Cardiac muscle cell (in vitro differentiated cells and primary cell): ENCODE measurements around the gene QSOX2. TPM values are rescaled to one million over a fixed set of nuclear protein-coding genes. Genes with fewer than 3 reads are reported as not detected.

ENCODE experiments used
- DNase-seq, 2 donors: peaks; one replicate each; pipeline versions ENCODE4 v3.0.0 to v3.0.0-alpha.2; 2010 to 2017; ENCODE audit warnings: low read depth in 1 of 2, low spot score in 1 of 2
- H3K27ac ChIP-seq: fragments of 200-600 bp; sonication (generic); 2 replicates; pipeline ENCODE4 v1.5.1; 2016
- H3K27me3 ChIP-seq: fragments of 200-600 bp; sonication (generic); 2 replicates; pipeline ENCODE4 v1.6.0; 2016; ENCODE audit warnings: control low read depth
- H3K36me3 ChIP-seq: fragments of 200-600 bp; sonication (generic); 2 replicates; pipeline ENCODE4 v1.5.1; 2016; ENCODE audit warnings: control low read depth
- H3K4me1 ChIP-seq: fragments of 200-600 bp; sonication (generic); 2 replicates; pipeline ENCODE4 v1.8.1; 2017; ENCODE audit warnings: low read depth, mild to moderate bottlenecking, mixed run types
- H3K4me3 ChIP-seq: fragments of 200-600 bp; sonication (generic); 2 replicates; pipeline ENCODE4 v1.5.1; 2016; ENCODE audit warnings: mild to moderate bottlenecking
- H3K9me3 ChIP-seq: fragments of 200-600 bp; sonication (generic); 2 replicates; pipeline ENCODE4 v1.5.1; 2017; ENCODE audit warnings: low read depth, mild to moderate bottlenecking, control low read depth
- polyA plus RNA-seq: library from polyadenylated mRNA; unstranded; fragments of >200 nt; fragmentation: Nextera tagmentation; extraction: Ambion mirVana; gene quantifications from 2 replicates; pipeline ENCODE4 v1.2.1, GENCODE V29; 2016
- total RNA-seq: library from RNA; depleted of rRNA; stranded (reverse); fragments of >200 nt; gene quantifications from 2 replicates; pipeline ENCODE4 v1.2.3, GENCODE V29; 2016
- TF ChIP-seq, protein P1 (sequence below): IDR thresholded peaks from 2 replicates; pipeline ENCODE4 v1.5.1; 2012; ENCODE audit warnings: low read depth, mild to moderate bottlenecking, low read length

Gene QSOX2
- total and polyA plus RNA-seq, 2 experiments from 2014 or later: 1.7 to 10.5 TPM

DNA sequence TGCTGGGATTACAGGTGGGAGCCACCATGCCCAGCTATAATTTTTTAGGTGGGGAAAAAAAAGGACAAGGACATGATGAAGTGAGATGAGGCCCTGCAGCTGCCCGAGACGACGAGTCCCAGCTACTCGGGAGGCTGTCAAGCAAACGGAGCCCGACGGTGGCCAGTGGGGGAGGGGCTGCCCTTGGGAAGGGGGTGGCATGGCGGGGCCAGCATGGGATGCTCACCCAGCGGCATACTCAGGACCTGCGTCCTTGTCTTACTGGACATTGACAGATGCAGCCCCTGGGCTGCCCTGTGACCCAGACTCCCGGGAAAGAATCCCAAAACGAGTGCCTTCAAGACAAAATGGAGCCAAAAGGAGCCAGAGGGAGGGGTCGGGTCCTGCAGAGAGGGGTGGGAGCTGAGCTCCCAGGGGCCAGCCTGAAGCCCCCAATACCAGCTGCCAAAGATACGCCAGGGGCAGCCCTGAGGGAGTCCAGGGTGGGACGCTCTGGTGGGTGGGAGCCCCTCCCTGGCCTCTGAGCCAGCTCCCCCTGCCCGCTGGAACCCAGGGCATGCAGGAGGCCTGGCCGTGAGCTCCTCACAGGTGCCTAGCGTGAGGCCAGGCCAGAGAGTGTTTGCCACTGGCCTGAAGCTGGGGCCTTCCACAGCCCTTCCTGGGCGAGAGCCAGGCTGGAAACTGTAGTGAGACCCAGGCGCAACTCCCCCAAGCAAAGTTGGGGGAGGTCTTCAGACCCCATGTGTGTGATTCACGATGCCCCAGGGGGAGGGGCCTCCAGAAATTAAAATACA is 42.5 kb upstream of the QSOX2 start:
- Histone ChIP-seq H3K27me3 (no peaks in the 10 kb centered on the region), H3K9me3 (no peaks in the 10 kb centered on the region), H3K27ac (no peak overlapping the region), H3K36me3 (no peaks in the 10 kb centered on the region), H3K4me3 (no peak overlapping the region), H3K4me1 (peaks cover 6% of the 10 kb centered on the region)
- TF ChIP-seq, protein P1, sequence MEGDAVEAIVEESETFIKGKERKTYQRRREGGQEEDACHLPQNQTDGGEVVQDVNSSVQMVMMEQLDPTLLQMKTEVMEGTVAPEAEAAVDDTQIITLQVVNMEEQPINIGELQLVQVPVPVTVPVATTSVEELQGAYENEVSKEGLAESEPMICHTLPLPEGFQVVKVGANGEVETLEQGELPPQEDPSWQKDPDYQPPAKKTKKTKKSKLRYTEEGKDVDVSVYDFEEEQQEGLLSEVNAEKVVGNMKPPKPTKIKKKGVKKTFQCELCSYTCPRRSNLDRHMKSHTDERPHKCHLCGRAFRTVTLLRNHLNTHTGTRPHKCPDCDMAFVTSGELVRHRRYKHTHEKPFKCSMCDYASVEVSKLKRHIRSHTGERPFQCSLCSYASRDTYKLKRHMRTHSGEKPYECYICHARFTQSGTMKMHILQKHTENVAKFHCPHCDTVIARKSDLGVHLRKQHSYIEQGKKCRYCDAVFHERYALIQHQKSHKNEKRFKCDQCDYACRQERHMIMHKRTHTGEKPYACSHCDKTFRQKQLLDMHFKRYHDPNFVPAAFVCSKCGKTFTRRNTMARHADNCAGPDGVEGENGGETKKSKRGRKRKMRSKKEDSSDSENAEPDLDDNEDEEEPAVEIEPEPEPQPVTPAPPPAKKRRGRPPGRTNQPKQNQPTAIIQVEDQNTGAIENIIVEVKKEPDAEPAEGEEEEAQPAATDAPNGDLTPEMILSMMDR: no peak
- no peak for DNase-seq

DNA sequence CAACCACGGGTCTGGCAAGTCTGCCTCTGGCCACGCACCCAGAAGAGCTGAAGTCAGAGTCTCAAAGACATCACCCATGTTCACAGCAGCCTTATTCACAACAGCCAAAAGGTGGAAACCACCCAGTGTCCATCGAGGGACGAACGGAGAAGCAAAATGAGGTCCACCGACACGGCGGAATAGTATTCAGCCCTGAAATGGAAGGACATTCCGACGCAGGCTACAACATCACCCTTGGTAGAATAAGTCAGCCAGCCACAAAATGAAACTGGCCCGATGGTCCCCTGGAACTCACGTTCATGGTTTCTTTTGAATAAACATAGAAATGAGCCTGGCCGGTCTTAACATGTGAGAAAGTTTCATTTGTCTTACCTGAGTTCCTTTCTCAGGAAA is 41.4 kb upstream of the QSOX2 start:
- no peak for DNase-seq

DNA sequence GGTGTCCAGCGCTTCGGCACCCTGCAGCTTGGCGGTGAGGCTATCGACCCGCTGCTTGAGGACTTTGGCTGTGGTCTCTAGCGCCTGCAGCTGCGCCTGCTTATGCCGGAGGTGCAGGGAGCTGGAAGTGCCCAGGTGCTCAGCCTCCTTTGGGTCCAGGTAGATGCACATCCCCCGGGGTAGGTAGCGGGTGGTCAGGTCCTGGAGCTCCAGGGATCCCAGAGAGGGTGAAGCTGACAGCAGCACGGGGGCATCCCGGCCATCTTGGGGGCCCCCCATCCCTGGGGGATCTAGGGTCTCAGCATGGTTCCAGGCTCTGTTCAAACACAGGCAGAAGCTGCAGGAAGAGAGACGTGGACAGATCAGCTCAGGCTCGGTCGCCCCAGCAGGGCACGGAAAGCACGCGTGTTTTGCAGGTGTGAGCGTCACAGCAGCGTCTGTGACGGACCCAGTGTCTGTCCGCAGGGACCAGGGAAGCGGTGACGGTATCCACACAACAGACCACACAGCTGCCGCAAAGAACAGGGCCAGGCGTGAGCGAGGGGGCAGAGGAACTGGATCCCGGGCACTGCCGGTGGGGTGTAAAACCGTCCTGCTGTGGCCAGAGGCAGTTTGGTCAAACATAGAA is 40.9 kb upstream of the QSOX2 start:
- no peak overlapping the region for H3K4me3 ChIP-seq
- DNase-seq: no peak
- H3K4me1 ChIP-seq: peaks cover 6% of the 10 kb centered on the region
- no peaks in the 10 kb centered on the region for H3K9me3 ChIP-seq
- H3K27me3 ChIP-seq: no peaks in the 10 kb centered on the region
- no peak overlapping the region for H3K27ac ChIP-seq
- TF ChIP-seq, protein P1: no peak
- no peaks in the 10 kb centered on the region for H3K36me3 ChIP-seq

More for the DNA sequence above, 41.4 kb upstream of the QSOX2 start:
- Histone ChIP-seq H3K9me3 (no peaks in the 10 kb centered on the region), H3K4me3 (no peak overlapping the region), H3K4me1 (peaks cover 6% of the 10 kb centered on the region), H3K27ac (no peak overlapping the region), H3K36me3 (no peaks in the 10 kb centered on the region), H3K27me3 (no peaks in the 10 kb centered on the region)
- TF ChIP-seq, protein P1: no peak

DNA sequence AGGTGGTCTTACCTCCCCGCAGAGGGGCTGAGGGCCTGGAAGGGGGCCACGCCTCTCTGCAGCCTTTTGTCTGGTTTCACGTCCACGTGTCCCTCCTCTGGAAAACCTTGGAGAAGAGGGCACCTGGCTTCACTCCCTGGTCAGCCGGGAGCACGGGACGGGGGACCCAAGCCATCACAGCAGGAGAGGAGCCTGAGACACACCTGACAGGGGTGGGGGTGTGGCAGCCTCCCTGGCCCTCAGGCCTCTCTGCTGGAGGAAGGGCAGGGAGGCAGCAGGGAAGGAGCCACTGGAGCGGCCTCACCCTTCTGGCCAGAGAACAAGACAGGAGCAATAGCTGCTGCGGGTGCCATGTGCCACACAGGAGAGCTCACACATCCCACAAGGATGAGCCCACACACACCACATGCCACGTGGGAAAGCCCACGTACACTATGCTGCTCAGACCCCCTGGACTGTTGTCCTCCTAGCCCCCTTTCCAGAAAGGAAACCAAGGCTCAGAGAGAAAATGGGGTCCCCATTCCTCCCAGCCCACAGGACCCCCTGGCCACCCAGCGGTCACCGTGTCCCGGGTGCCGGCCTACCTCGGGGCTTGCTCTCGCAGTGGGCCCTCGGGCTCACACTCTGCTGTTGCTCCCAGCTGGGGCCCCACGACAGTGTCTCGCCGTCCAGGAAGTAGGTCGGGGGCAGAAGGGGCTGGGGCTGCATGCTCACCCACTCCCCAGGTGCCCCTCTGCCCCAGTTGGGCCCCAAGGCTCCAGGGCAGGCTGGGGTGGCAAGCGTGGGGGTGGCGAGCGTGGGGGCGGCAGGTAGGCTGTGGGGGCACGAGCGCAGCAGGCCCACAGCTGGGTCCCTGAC is 40.1 kb upstream of the QSOX2 start:
- H3K4me3 ChIP-seq: no peak overlapping the region
- H3K36me3 ChIP-seq: no peaks in the 10 kb centered on the region
- H3K27ac ChIP-seq: no peak overlapping the region
- no peaks in the 10 kb centered on the region for H3K27me3 ChIP-seq
- H3K9me3 ChIP-seq: no peaks in the 10 kb centered on the region
- DNase-seq: no peak
- TF ChIP-seq, protein P1: no peak
- peaks cover 6% of the 10 kb centered on the region for H3K4me1 ChIP-seq

DNA sequence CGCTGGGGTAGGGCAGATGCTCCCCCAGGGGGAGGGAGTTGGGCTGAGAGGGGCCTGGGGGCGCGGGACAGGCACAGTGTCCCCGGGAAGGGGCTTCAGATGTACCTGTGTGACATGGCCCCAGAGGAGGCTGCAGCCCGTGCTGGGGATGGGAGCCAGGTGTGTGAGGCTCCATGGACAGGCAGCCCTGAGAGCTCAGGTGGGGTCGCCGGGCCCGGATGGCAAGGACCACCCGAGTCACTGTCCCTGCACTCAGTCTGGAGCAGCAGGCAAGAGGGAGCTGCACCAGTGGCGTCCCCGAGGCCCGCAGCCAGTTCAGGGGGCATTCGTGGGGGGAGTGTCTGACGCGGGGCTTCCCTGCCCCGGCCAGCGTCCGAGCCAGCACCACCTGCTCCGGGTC is 39.3 kb upstream of the QSOX2 start:
- H3K27me3 ChIP-seq: no peaks in the 10 kb centered on the region
- no peaks in the 10 kb centered on the region for H3K36me3 ChIP-seq
- TF ChIP-seq, protein P1: no peak
- H3K4me1 ChIP-seq: peaks cover 6% of the 10 kb centered on the region
- no peaks in the 10 kb centered on the region for H3K9me3 ChIP-seq
- no peak overlapping the region for H3K27ac ChIP-seq
- DNase-seq: no peak
- H3K4me3 ChIP-seq: no peak overlapping the region
